Glomerular endothelial cell (primary cell): Measurements from ENCODE around the gene ASS1. TPM values are rescaled to one million over a fixed set of nuclear protein-coding genes. Genes with fewer than 3 reads are reported as not detected.

Experiments
- DNase-seq: peaks from one replicate; pipeline ENCODE4 v3.0.0-alpha.2; 2011; ENCODE audit warnings: low read depth, low spot score; ENCODE audit errors: extremely low read depth
- total RNA-seq: library from RNA; depleted of rRNA; stranded (reverse); fragments of >200 nt; gene quantifications from 2 replicates; pipeline ENCODE4 v1.2.3, GENCODE V29; 2015

ASS1 gene
- total RNA-seq, 1 donor from 2014 or later, result 6.2 TPM

- DNase-seq, result no peak
These were observed 104.5 kb downstream of the ASS1 start for GRCh38 chr9:130549093-130549735.

Other genes starting within 250 kb of the ASS1 start
- 0.64 TPM in 1 of 2 replicates, not detected in the other for gene HMCN2, start 179.2 kb upstream of the ASS1 start, total RNA-seq
- 38.3 and 39.6 TPM in 2 replicates for gene FUBP3, start 134.6 kb downstream of the ASS1 start, total RNA-seq
- not detected in 2 replicates for gene PRDM12, start 219.6 kb downstream of the ASS1 start, total RNA-seq
- 13.3 and 17.4 TPM in 2 replicates for gene EXOSC2, start 248.8 kb downstream of the ASS1 start, total RNA-seq